SK-N-SH treated with all-trans-retinoic acid at 6 μM for 48 hours (cell line): ENCODE data around the gene CMIP.

Source experiments
- ATAC-seq: fragments of 200-7000 bp; cut with Tn5 transposase; 3 replicates; pipeline ENCODE4 v1.9.1; 2020; ENCODE audit warnings: mild to moderate bottlenecking, moderate library complexity
- ARNTL ChIP-seq: fragments of 450-650 bp; formaldehyde crosslinking; IDR thresholded peaks from 2 replicates; pipeline ENCODE4 v1.5.0; 2020; ENCODE audit warnings: low read depth, mild to moderate bottlenecking, moderate library complexity, borderline replicate concordance
- BACH2 ChIP-seq: fragments of 250-450 bp; sonication (Bioruptor Pico); IDR thresholded peaks from 2 replicates; pipeline ENCODE4 v1.9.0; 2021; ENCODE audit warnings: mild to moderate bottlenecking, borderline replicate concordance
- CREB5 ChIP-seq: fragments of 250-450 bp; sonication (Bioruptor Pico); IDR thresholded peaks from 2 replicates; pipeline ENCODE4 v1.5.1; 2020; ENCODE audit warnings: low read depth, mild to moderate bottlenecking, moderate library complexity
- CSDC2 ChIP-seq: fragments of 250-450 bp; sonication (Bioruptor Pico); IDR thresholded peaks from 2 replicates; pipeline ENCODE4 v1.5.0; 2020; ENCODE audit warnings: mild to moderate bottlenecking, moderate library complexity
- CSRNP3 ChIP-seq: fragments of 250-450 bp; sonication (Bioruptor Pico); IDR thresholded peaks from 2 replicates; pipeline ENCODE4 v1.5.1; 2021; ENCODE audit warnings: mild to moderate bottlenecking, moderate library complexity
- GLIS3 ChIP-seq: fragments of 250-450 bp; sonication (Bioruptor Pico); IDR thresholded peaks from 2 replicates; pipeline ENCODE4 v1.5.0; 2020; ENCODE audit warnings: mild to moderate bottlenecking, moderate library complexity
- ISL1 ChIP-seq: fragments of 250-450 bp; sonication (Bioruptor Pico); IDR thresholded peaks from 2 replicates; pipeline ENCODE4 v2.1.2; 2022; ENCODE audit warnings: mild to moderate bottlenecking, moderate library complexity
- OSR1 ChIP-seq: fragments of 250-450 bp; sonication (Bioruptor Pico); IDR thresholded peaks from 2 replicates; pipeline ENCODE4 v1.8.0; 2022; ENCODE audit warnings: moderate library complexity, mild to moderate bottlenecking, inconsistent platforms
- PATZ1 ChIP-seq: fragments of 250-450 bp; sonication (Bioruptor Pico); IDR thresholded peaks from 2 replicates; pipeline ENCODE4 v1.8.0; 2020; ENCODE audit warnings: mild to moderate bottlenecking, moderate library complexity, borderline replicate concordance
- POU6F1 ChIP-seq: fragments of 250-450 bp; sonication (Bioruptor Pico); IDR thresholded peaks from 2 replicates; pipeline ENCODE4 v1.8.0; 2021; ENCODE audit warnings: low read depth, mild to moderate bottlenecking, moderate library complexity, borderline replicate concordance
- PPARA ChIP-seq: fragments of 250-450 bp; sonication (Bioruptor Pico); IDR thresholded peaks from 2 replicates; pipeline ENCODE4 v1.5.0; 2020; ENCODE audit warnings: mild to moderate bottlenecking, borderline replicate concordance
- RARB ChIP-seq: fragments of 250-450 bp; sonication (Bioruptor Pico); IDR thresholded peaks from 2 replicates; pipeline ENCODE4 v1.8.0; 2021; ENCODE audit warnings: mild to moderate bottlenecking, moderate library complexity
- SNAI2 ChIP-seq: fragments of 250-450 bp; sonication (Bioruptor Pico); IDR thresholded peaks from 2 replicates; pipeline ENCODE4 v1.5.0; 2020; ENCODE audit warnings: mild to moderate bottlenecking, moderate library complexity
- TCF4 ChIP-seq: fragments of 250-450 bp; sonication (Bioruptor Pico); IDR thresholded peaks from 2 replicates; pipeline ENCODE4 v1.8.0; 2021; ENCODE audit warnings: mild to moderate bottlenecking, moderate library complexity, borderline replicate concordance
- TOX ChIP-seq: fragments of 250-450 bp; sonication (Bioruptor Pico); IDR thresholded peaks from 2 replicates; pipeline ENCODE4 v1.8.0; 2021; ENCODE audit warnings: mild to moderate bottlenecking, moderate library complexity, borderline replicate concordance
- TSHZ2 ChIP-seq: fragments of 250-450 bp; sonication (Bioruptor Pico); IDR thresholded peaks from 2 replicates; pipeline ENCODE4 v1.5.0; 2020; ENCODE audit warnings: mild to moderate bottlenecking, moderate library complexity
- ZC3H10 ChIP-seq: fragments of 250-450 bp; sonication (Bioruptor Pico); IDR thresholded peaks from 2 replicates; pipeline ENCODE4 v1.5.1; 2021; ENCODE audit warnings: mild to moderate bottlenecking, moderate library complexity
- ZFP3 ChIP-seq: fragments of 250-450 bp; sonication (Bioruptor Pico); IDR thresholded peaks from 2 replicates; pipeline ENCODE4 v1.5.0; 2020; ENCODE audit warnings: mild to moderate bottlenecking, moderate library complexity
- ZFP30 ChIP-seq: fragments of 450-650 bp; formaldehyde crosslinking; IDR thresholded peaks from 2 replicates; pipeline ENCODE4 v1.5.0; 2022; ENCODE audit warnings: mild to moderate bottlenecking, moderate library complexity
- ZNF565 ChIP-seq: fragments of 450-650 bp; formaldehyde crosslinking; conservative IDR thresholded peaks from 2 replicates; pipeline ENCODE4 v1.5.0; 2020; ENCODE audit warnings: low read depth, mild to moderate bottlenecking, moderate library complexity
- ZNF70 ChIP-seq: fragments of 450-650 bp; formaldehyde crosslinking; IDR thresholded peaks from 2 replicates; pipeline ENCODE4 v1.5.0; 2020; ENCODE audit warnings: mild to moderate bottlenecking, moderate library complexity
- ZNF8 ChIP-seq: fragments of 450-650 bp; formaldehyde crosslinking; IDR thresholded peaks from 2 replicates; pipeline ENCODE4 v1.5.0; 2020; ENCODE audit warnings: mild to moderate bottlenecking, moderate library complexity

CMIP gene

GRCh38 chr16:81618661-81619060 lies 174.1 kb downstream of the CMIP start:
- TF ChIP-seq SNAI2 (CRISPR knock-in tag): no peak
- no peak for TF ChIP-seq RARB
- TF ChIP-seq ISL1: no peak
- no peak for TF ChIP-seq ZNF70 (CRISPR knock-in tag)
- ATAC-seq: no peak

GRCh38 chr16:81620029-81620428 lies 175.4 kb downstream of the CMIP start:
- TF ChIP-seq BACH2 (CRISPR knock-in tag): no peak
- TF ChIP-seq CSRNP3 (CRISPR knock-in tag): no peak
- no peak for TF ChIP-seq ISL1
- no peak for TF ChIP-seq ARNTL (CRISPR knock-in tag)
- no peak for TF ChIP-seq CSDC2 (CRISPR knock-in tag)
- no peak for TF ChIP-seq ZFP30 (CRISPR knock-in tag)
- TF ChIP-seq OSR1 (CRISPR knock-in tag): no peak
- TF ChIP-seq TOX (CRISPR knock-in tag): no peak
- no peak for TF ChIP-seq SNAI2 (CRISPR knock-in tag)
- TF ChIP-seq TSHZ2 (CRISPR knock-in tag): no peak
- TF ChIP-seq PATZ1 (CRISPR knock-in tag): no peak
- TF ChIP-seq ZNF565 (CRISPR knock-in tag): no peak
- TF ChIP-seq ZC3H10 (CRISPR knock-in tag): no peak
- no peak for TF ChIP-seq GLIS3 (CRISPR knock-in tag)
- no peak for TF ChIP-seq PPARA (CRISPR knock-in tag)
- no peak for TF ChIP-seq CREB5
- TF ChIP-seq TCF4 (CRISPR knock-in tag): no peak
- TF ChIP-seq POU6F1 (CRISPR knock-in tag): no peak
- TF ChIP-seq ZNF8: no peak
- TF ChIP-seq ZNF70 (CRISPR knock-in tag): no peak
- ATAC-seq: no peak

- no peak for ATAC-seq
- TF ChIP-seq POU6F1 (CRISPR knock-in tag) (no peak), ZFP3 (CRISPR knock-in tag) (no peak), PATZ1 (CRISPR knock-in tag) (no peak), CSRNP3 (CRISPR knock-in tag) (no peak), GLIS3 (CRISPR knock-in tag) (no peak), RARB (no peak), TOX (CRISPR knock-in tag) (no peak), TCF4 (CRISPR knock-in tag) (no peak), CSDC2 (CRISPR knock-in tag) (no peak), ZC3H10 (CRISPR knock-in tag) (no peak), ISL1 (no peak), SNAI2 (CRISPR knock-in tag) (no peak)
These were observed 176.2 kb downstream of the CMIP start for GRCh38 chr16:81620796-81621195.
